ENCODE results near the gene BEND7.

DNA sequence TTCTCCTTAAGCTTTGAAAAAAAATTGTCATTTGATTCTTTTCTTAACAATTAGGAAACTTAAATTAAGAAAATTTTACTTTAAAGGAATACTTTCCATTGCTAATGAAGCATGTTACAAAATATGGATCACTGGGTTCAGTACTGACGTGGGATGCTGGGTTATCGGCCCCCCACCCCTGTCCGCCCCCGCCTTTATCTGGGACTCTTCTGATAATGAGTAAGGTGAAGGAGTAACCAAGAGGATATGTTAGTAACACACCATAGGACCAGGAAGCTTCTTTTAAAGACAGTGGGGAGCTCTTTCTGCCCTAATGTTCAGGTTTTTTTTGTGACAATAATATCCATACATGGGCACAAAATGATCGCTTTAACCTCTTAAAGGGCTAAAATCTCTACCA is 29.7 kb downstream of the BEND7 start:
- TF ChIP-seq CTCF (IDR thresholded peaks at IDR 0.05) (no peak), E2F5 (CRISPR knock-in tag; IDR thresholded peaks at IDR 0.05) (no peak), ZNF317 (CRISPR knock-in tag; IDR thresholded peaks at IDR 0.05; ENCODE audit: borderline replicate concordance, low read depth) (no peak), NR2C2 (CRISPR knock-in tag; IDR thresholded peaks at IDR 0.05) (no peak), ZMAT4 (CRISPR knock-in tag; IDR thresholded peaks at IDR 0.05) (no peak), ATF1 (CRISPR knock-in tag; IDR thresholded peaks at IDR 0.05) (no peak)

Measured in WTC11 (cell line).